GM19452 (cell line): Measurements from ENCODE around the gene RAC2.

Experiments used
- ATAC-seq: cut with Tn5 transposase; IDR thresholded peaks from one replicate; pipeline ENCODE4 v1.9.1; 2021; ENCODE audit not compliant: unreplicated experiment

RAC2 gene

DNA sequence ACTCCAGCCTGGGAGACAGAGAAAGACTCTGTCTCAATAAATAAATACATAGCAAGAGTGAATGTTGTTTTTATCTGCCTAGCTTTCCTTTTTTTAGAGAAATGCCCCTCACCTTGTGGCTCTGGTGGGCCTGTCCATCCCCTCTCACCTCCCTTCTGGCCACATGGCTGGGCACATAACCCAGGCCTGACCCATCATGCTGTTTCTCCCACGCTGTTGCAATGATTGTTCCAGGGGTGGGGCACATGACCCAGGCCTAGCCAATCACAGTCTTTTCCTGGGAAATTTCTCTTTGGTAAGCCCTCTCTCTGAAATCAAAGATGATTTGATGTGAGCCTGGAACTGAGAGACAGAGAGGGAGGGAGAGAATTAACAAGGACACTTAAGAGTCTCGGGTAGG, 32.7 kb upstream of the RAC2 start:
- ATAC-seq = no peak

DNA sequence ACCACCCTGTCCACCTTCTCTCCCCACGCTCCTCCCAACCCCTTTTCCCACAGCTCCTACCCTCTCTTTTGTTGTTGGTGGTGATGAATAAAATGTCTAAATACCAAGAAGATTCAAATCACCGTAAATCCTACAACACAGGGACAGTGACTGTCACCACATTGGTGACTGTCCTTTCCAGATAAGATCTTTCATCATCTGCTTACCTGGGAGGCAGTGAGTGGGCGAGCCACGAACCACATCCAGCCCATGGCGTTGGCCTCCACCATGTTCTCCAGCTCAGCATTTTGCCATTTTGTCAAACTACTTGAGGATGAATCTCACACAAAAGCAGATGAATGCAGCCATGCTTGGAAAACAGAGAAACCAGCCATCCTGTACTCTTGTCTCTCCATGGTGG, 31.6 kb upstream of the RAC2 start:
- no peak for ATAC-seq

DNA sequence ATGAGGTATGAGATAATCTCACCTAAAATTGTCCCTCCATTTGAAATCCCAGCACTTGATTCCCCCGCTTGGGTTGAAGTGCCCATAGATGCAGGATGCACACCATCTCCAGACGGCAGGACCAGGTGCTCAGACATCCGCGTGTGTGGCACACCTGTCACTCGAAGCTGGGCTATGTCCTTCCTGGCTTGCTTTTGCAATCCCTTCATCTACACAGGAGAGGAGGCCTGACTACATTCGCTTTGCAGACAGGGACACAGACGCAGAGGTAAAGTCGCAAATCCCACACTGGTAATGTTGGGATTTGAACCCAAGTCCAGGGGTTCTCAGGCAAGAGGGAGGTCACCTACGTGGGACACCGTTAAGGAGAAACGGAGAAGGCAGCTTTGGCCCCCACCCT, 31.1 kb upstream of the RAC2 start:
- ATAC-seq = no peak

GRCh38 chr22:37274380-37274862, 30.4 kb upstream of the RAC2 start:
- no peak for ATAC-seq

DNA sequence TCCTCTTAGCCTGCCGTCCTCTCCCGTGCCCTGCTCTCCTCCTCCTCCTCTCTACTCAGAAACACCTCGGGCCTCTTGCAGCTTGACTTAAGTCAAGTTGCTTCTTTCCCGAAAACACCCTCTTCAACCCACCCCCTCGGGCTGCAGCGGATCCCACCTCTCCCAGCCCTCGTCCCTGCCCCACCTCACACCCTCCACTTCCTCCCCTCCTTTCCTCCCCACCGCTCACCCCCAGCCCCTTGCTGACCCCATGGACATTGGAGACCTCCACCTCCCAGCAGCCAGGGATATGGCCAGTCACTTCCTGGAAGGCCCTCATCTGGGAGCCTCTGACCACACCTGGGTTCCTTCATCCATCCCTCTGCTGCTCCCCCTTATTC, 29.8 kb upstream of the RAC2 start:
- no peak for ATAC-seq

DNA sequence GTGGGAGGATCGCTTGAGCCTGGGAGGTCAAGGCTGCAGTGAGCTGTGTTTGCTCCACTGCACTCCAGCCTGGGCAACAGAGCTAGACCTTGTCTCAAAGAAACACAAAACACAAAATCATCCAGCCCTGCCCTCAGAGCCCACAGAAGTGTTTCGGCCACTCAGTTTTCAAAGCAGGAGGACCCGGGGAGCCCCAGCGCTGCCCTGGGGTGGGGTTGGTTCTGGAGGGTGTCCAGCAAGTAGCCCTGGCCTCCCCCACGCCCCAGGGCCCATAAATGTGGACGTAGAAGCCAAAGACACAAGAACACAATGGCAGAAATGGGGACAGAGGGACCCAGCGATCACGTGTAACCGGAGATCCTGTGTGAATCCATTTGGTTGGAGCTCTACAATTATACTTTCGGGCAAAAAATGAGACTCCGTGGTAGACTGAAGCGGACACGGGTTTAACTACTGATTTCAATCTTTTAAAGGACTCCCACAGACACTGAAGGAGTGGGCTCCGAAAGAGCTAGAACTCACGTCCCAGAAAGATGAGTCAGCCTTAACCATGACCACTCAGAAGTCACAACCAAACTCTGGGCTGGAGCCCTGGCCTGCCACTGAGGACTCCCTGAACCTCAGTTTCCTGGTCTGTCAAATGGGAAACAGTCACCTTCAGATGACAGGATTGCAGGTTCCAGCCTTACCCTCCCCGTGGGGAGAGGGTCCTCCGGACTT, 29.2 kb upstream of the RAC2 start:
- ATAC-seq = no peak

DNA sequence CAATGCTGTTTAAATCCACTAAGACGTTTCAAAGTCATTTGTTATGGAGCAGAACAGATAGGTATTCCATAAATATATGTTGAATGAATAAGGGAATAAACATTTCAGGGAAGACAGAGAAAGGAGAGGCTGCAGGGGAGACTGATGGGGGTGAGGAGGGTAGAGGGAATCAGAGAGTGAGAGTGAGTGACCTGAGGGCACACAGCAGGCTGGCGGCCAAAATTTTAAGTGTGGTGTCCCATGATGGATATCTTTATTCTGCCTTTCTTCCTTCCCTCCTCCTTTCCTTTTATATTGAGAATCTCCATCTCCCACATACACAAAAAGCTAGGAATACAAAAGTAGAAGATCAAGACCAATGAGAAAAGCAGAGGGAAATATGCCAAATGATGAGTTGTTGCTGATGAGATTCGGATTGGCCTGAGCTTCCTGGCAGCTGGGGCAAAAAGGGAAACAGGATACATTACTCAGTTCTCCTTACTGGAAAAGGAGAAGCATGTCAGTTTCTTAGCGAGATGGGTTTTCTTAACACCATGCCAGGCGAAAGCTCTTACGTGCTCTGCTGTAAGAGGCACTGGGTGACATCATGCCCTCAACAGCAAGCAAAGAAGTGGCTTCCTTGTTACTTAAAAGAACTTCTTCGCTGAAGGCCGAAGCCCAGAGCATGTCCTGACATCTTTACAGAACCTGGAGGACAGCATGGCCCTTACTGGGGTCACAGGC, 27.0 kb upstream of the RAC2 start:
- ATAC-seq = no peak

DNA sequence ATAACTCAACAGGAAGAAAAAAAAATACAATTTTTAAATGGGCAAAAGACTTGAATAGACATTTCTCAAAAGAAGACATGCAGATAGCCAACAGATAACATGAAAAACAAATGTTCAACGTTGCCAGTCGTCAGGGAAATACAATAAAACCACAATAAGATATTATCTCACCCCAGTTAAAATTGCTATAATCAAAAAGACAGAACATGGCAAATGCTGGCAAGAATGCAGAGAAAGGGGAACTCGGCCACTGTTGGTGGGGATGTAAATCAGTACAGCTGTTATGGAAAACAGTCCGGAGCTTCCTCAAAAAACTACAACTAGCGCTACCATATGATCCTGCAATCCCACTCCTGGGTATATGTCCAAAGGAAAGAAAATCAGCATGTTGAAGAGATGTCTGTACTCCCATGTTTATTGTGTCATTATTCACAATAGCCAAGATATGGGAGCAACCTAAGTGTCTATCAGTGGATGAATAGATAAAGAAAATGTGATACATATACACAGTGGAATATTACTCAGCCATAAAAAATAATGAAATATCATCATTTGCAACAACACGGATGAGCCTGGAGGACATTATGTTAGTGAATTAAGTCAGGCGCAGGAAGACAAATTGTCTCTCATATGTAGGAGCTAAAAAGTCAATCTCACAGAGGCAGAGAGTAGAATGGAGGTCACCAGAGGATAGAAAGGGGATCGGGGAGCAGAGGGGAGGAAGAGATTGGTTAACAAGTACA, 26.0 kb upstream of the RAC2 start:
- no peak for ATAC-seq

GRCh38 chr22:37267661-37268413, 23.8 kb upstream of the RAC2 start:
- no peak for ATAC-seq

- ATAC-seq = peak; percentile 77
These were observed 23.1 kb upstream of the RAC2 start for GRCh38 chr22:37267135-37267587.

GRCh38 chr22:37266581-37267134, 22.6 kb upstream of the RAC2 start:
- ATAC-seq = no peak

DNA sequence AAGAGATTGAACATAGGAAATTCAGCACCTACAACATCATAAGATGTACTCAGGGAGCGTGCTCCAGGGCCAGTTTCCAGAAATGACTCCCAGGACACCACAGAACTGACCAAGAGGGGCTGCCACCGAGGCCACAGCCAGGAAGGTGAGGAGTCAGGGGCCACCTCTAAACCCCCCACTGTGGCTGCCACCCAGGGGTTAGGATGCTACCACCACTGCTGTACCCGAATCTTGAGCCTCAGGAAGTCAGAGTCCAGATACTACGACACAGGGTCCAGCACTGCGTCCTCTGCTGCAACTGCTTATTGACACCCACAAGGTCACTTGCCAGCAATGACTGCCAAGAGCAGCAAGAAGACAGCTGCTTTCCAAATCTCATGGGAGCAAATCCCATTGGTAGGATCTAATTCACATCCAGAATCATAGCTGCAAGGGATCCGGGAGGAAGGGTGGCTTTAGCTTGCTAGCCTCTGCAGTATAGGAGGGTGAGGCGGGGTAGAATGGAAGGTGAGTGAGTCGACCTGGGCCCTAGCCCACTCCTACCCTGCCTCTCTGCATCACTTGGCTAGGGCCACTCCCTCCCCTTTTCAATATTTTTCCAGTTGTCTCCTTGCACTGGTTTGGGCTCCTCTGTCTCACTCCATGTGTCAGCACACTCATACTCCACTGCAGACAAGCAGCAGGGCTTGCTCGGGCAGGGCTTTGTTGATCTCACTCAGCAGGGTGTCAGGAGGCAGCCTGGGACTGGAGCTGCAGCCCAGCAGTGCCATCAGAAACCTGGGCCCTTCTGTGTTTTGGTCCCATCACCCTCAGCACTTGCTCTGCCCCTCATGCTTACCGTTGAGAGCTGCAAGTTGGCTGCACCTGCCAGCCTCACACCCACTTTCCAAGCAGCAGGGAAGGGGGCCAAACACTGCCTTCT, 20.2 kb upstream of the RAC2 start:
- no peak for ATAC-seq

GRCh38 chr22:37262346-37262745, 18.3 kb upstream of the RAC2 start:
- ATAC-seq = no peak

- no peak for ATAC-seq
These were observed 16.9 kb upstream of the RAC2 start for GRCh38 chr22:37260901-37261336.

DNA sequence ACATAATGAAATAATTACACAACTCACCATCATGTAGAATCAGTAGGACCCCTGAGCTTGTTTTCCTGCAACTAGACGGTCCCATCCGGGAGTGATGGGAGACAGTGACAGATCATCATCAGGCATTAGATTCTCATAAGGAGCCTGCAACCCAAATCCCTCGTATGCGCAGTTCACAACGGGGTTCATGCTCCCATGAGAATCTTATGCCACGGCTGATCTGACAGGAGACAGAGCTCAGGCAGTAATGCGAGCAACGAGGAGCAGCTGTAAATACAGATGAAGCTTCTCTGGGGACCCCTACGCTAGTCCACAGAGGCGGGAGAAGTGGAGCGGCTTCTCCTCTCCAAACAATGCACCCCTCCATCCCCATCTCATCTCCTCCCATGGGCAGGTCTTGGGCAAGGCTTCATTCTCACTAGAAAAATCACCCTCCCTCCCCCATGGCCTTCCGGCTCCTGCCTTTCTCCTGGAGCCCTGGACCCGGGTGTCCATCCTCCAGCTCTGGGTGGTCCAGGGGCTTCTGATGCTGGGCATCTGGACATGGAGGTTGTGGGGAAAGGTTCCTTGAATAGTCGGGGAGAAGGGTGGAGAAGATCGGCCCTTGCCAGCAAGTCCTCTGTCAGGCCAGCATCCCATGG, 16.2 kb upstream of the RAC2 start:
- no peak for ATAC-seq

DNA sequence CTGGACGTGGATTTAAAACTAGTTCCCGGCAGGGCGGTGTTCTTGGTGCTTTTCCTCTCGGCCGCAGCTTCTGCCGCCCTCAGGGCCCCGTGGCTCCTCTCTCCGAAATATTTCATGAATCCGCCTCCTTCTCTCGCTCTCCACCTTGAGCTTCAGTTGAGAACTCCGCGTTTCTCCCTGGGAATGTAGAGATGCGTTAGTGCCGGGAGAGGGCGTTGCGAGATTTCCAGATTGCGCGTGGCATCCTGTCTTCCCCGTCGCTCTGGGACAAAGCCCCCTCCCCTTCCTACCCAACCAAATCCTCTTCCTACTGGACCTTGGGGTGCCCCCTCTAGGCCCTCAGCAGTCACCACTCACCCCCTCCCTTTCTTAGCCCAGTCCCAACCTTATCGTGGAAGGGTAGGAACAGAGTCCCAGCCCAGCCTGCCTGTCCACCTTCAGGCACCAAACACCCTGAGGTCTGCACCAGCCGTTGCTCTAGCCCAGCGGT, 15.5 kb upstream of the RAC2 start:
- no peak for ATAC-seq

DNA sequence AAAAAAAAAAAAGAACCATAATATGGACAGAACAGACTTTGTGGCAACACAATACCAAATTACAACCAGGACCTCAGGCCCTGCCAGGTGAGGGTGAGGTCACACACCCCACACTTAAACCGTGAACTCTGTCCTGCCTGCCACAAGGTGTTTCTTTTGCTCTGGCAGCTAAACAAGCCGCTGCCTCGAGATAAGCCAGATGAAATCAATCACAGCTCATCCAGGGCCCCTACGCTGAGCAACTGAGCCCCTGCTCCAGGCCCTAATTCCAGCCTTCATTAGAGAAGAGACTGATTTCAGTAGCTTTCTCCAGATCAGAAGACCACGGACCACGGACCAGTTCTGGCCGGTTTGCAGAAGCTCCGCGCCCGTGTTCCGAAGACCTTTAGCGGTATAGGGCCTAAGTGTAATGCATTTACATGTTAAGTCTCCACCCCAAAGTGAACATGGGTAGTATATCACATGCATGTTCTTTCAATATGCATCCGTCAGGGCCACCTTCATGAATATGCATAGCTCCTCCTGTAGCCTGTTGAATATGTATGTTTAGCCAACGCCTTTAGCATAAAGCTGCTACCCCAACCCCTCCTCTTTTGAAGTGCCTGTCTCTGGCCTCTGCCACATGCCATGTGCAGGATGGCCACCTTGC, 14.8 kb upstream of the RAC2 start:
- no peak for ATAC-seq

DNA sequence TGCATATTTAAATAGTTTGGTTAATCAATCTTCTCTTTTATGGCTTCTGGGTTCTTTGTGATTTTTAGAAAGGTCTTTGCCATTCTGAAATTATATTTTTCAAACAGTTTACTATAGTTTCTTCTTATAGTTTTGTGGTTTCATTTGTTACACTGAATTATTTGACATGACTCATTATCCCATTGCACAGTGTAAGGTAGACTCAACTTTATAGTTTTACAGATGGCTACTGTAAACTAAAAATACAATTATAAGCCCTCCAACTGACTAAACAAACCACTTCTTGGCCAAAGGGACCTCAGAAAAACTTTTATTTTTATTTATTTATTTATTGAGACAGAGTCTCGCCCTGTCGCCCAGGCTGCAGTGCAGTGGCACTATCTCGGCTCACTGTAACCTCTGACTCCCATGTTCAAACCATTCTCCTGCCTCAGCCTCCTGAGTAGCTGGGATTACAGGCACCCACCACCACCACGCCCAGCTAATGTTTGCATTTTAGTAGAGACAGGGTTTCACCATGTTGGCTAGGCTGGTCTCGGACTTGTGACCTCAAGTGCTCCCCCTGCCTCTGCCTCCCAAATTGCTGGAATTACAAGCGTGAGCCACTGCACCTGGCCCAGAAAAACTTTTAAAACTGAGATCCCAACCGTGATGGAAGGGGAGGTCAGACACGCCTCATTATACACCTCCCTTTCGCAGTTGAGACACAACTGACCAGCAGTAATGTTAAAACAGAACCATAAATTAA, 14.1 kb upstream of the RAC2 start:
- no peak for ATAC-seq
